ENCODE results near the gene CACNB2.

CACNB2 gene

GRCh38 chr10:18332484-18332883, 192.3 kb downstream of the CACNB2 start:
- no peak for DNase-seq

GRCh38 chr10:18333621-18334020, 193.4 kb downstream of the CACNB2 start:
- DNase-seq: no peak

GRCh38 chr10:18334116-18334867, 194.1 kb downstream of the CACNB2 start:
- no peak for DNase-seq

- peak in 23 of 56 donors; percentile 3 to 62 (median 17) for DNase-seq
Measured at GRCh38 chr10:18340496-18341051, 200.3 kb downstream of the CACNB2 start.

DNA sequence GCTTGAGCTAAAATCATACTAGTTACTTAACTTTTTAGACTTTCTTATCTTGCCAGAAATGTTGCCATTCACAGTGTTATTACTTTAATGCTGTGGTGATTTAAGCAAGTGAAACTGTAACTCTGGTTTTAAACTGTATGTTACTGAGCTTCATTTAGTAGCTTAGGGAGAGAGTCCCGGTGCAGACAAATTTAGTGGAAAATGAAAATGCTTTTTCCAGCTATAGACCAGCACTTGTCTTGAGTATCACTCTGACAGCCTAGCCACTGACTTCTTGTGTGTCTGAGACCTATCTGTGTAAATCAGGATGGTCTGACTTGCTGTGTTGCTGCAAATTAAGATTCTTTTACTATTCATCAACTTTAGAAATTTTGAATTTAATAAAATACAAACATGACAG, 200.8 kb downstream of the CACNB2 start:
- DNase-seq: no peak

- DNase-seq: no peak
Measured at GRCh38 chr10:18343573-18343972, 203.3 kb downstream of the CACNB2 start.

DNA sequence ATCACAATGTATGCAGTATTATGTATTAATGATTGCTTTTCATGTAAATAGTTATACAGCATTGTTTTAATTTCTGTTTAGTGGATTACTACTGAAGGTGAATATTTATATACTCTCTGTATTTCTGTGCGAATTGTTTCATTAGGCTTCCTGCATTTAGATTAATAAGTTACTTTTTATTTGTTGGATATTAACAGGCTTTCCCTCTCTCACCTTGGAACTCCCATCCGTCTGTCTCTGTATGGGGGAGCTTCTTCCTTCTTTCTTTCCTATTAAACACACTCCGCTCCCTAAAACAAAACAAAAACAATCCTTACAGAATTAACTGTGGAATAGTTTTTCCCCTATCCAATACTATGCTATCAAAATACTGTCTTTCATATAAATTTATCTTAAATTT, 205.1 kb downstream of the CACNB2 start:
- DNase-seq: no peak

- no peak for DNase-seq
Measured at GRCh38 chr10:18350340-18350739, 210.1 kb downstream of the CACNB2 start.

DNA sequence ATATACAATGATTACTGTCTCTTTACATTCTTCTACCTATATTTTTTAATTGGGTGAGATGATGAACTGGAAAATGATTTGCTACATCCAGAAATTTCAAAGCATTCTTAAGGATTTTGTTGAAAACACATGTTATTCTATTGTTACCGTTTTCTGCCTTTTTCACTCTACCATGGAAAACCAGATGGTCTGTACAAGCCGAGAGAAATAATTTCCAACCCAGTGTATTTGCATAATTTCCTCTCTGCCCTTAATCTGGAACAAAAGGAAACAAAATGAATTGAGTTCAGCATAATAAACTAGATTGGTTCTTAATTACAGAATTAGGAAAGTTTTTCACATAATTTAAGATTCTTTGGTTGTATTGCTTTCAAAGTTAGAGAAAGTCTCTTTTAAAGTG, 211.2 kb downstream of the CACNB2 start:
- DNase-seq: no peak

DNA sequence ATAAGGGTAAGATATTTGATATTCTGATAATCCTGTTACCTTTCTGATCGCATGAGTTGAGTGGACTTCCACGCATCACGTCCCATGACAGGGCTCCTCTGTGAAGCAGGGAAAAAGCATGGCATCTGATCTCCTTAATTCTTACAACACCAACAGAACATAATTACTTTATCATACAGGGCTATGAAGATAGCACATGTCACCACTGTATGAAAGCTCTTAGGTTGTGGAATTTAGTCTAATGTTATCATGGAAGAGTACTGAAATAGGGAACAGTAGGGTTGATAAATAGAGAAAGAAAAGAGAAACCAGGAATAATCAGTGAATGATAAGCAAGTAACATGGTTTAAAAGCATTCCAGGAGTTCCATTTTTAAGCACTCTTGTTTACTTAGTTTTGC, 212.0 kb downstream of the CACNB2 start:
- DNase-seq: no peak

- DNase-seq: no peak
Measured at GRCh38 chr10:18359812-18360211, 219.6 kb downstream of the CACNB2 start.

DNA sequence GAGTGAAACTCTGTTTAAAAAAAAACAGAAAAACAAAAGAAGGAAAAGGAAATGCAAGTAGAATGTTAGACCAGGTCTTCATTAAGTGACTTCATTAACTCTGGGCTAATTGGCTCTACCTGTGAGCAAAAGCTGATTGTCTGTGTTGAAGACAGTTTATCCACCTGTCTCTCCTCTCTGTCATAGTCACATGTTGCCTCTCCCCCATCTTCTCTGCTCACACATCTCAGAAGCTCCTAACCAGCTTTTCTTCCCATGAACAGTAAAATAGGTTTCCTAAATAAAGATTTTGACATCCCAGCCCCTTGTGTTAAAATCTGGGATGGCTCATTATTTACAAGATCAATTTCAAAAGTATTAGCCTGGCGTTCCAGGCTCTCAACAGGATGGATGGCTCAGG, 222.7 kb downstream of the CACNB2 start:
- DNase-seq: no peak

DNA sequence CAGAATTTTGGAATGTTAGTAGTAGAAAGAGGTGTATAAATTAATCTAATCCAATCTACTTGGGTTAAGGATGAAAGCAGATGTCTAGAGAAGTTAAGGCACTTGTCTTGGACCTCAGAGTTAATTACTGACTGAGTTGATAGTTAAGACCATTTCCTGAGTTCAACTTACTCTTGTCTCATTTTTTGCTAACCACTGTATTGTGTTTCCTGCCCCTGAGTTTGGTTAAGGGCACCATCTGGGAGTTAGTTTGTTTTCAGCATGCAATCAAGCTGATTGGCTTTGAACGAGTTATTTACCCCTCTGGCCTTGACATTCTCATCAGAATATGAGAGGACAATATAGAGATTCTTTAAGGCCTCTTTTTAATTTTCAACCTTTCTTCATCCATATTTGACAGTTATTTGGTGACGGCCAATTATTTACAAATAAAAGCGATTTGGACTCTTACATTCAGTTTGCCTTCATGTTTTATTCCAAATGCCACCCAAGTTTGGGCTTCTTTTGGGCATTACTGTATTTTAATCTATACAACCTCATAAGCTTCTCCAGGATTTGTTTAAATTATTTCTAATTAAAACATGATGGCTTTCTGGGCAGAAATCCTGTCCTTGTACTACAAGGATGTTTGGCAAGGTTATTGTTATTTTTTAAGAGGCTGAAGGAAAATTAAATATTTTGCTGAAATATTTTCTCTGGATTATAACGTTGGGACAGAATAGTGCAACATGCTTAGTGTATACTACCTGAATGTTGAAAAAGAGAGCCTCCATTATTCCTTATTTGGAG, 225.0 kb downstream of the CACNB2 start:
- DNase-seq: no peak

DNA sequence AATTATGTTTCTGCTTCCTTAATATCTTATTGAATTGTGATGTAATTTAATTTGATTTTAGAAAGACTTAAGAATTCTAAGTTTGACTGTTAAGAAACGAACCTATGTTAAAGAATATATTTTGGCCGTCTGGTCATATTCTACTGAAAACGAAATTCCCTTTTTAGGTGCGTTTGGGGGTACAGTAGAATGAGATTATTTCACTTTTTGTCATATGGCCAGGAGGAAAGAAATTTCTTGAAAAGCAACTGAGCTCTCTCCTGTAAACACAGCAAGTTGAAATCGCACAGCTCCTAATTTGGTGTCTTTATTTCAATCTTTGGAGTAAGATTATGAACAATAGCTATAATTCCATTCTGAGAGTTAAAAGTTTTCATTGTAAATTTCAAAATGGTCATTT, 227.6 kb downstream of the CACNB2 start:
- DNase-seq: no peak

- no peak for DNase-seq
Measured at GRCh38 chr10:18368273-18368672, 228.0 kb downstream of the CACNB2 start.

- DNase-seq: no peak
Measured at GRCh38 chr10:18368682-18369081, 228.5 kb downstream of the CACNB2 start.

DNA sequence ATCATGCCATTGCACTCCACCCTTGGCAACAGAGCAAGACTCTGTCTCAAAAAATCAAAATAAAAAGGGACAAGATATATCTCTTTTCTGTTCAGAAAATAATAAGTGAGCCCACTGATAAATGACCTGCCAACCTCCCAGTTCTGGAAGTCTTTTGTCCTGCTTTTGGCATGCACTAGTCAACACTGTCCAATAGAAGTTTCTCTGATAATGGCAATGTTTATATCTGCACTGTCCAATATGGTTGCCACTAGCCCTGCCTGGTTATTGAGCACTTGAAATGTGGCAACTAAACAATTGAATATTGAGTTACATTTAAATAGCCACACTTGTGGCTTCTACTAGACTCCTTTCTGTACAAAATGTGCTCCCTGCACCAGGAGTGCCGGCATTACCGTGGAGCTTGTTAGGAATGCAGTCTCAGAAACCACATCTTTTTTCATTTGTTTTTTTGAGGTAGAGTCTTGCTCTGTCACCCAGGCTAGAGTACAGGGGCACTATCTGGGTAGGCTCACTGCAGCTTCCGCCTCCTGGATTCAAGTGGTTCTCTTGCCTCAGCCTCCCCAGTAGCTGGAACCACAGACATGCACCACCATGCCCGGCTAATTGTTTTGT, 229.7 kb downstream of the CACNB2 start:
- DNase-seq: no peak

GRCh38 chr10:18376650-18377049, 236.4 kb downstream of the CACNB2 start:
- DNase-seq: no peak

DNA sequence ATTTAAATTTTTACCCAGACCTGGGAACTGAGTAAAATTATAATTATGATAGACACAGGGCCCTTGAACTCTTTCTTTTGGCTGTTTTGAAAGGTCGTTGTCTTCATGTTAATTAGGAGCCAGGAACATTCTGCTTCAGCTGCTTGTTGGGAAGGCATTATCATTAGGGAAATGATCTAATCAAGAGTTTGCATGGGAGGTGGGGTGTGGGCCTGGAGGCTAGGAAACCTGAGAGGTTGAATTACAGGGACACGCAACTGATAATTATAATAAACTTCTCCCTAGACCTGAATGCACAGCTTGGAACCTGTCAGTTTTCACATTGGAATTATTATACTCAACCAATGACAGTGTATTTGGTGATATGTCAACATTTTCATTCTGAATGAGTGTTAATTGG, 237.7 kb downstream of the CACNB2 start:
- DNase-seq: no peak

GRCh38 chr10:18378766-18379165, 238.5 kb downstream of the CACNB2 start:
- peak in 18 of 56 donors; percentile 4 to 48 (median 12) for DNase-seq

DNA sequence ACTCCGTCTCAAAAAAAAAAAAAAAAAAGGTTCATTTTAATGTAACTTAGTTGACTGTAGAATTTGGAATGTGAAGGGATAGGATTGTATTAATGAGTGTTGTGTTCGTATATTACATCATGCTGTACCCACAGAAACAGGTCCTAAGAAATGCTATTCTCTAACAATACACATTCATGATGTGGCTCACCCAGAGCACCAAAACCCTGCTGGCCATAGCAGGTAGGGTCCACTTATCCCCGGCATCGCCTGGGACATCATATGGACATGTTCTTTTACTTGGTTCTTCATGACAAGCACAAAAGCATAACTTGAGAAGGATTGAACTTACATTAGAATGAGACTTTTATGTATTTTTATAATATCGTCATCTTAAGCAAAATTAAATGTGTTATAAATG, 241.5 kb downstream of the CACNB2 start:
- DNase-seq: no peak

DNA sequence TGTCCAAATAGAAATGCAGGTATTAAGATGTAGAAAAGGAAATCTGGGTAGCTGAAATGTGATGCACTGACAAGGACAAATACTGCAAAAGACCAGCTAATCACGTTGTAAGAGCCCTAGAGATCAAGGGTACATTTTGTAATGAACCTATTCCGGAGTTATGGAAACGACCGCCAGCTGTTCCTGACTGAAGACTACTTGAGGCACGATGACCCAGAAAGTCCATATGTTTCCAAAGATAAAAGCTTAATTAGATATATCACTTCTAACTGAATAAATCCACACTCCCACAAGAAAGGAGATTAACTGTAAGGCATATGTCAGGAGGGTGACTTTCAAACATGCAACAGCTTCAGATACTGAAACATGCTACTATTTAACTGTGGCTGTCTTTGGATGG, 257.7 kb downstream of the CACNB2 start:
- no peak for DNase-seq

Measured in nucleus accumbens (tissue), 56 donors.